Gastroesophageal sphincter (tissue), 3 donors: ENCODE measurements around the gene TMEM255B.

Source experiments
- CTCF ChIP-seq, 4 experiments: fragments of 200-600 bp in 2 of 4; fragments of 450-650 bp in 2 of 4; sonication (generic) in 1 of 4; IDR thresholded peaks; one replicate each; pipeline ENCODE4 v1.5.1; 2017 to 2019; ENCODE audit warnings: antibody characterized with exemption in 4 of 4, mild to moderate bottlenecking in 2 of 4, moderate library complexity in 2 of 4
- POLR2AphosphoS5 ChIP-seq: sonication (generic); formaldehyde crosslinking; IDR thresholded peaks from one replicate; pipeline ENCODE4 v1.6.1; 2017; ENCODE audit warnings: antibody characterized with exemption

- TF ChIP-seq CTCF (IDR thresholded peaks at IDR 0.05) (peak in 3 of 4 experiments; percentile 91 to 96 (median 94)), POLR2AphosphoS5 (peak; percentile 75)
These were observed 58.2 kb downstream of the TMEM255B start for GRCh38 chr13:113816946-113817859.
